Measurements from ENCODE around the gene HEATR5A. TPM values are rescaled to one million over a fixed set of nuclear protein-coding genes. Genes with fewer than 3 reads are reported as not detected.

Gene HEATR5A
- total RNA-seq, 2 donors from 2014 or later, result 31.7 to 36.4 TPM

- Histone ChIP-seq H3K36me3 (ENCODE audit: control insufficient read depth, insufficient read depth, low read length) (peaks cover 28% of the 10 kb centered on the region), H3K9me3 (ENCODE audit: control insufficient read depth, low read length) (no peaks in the 10 kb centered on the region), H3K27ac (ENCODE audit: low read depth, low read length) (no peak overlapping the region), H3K4me1 (ENCODE audit: control insufficient read depth, insufficient read depth, low read length) (no peaks in the 10 kb centered on the region), H3K9ac (ENCODE audit: extremely low read depth, low read length, poor library complexity, severe bottlenecking) (no peak overlapping the region), H3K27me3 (ENCODE audit: control insufficient read depth, insufficient read depth, low read length, poor library complexity, severe bottlenecking) (no peaks in the 10 kb centered on the region), H3K4me3 (ENCODE audit: low read length) (no peak overlapping the region)
- WGBS, 2 experiments (ENCODE audit: insufficient coverage in 1 of 2, insufficient read length in 1 of 2), result 70 to 94% methylated on average over 2 of the region's 3 CpGs
- no peaks in the 10 kb centered on the region for H3K27me3 Mint-ChIP-seq (ENCODE audit: insufficient read depth)
- H3K36me3 Mint-ChIP-seq (ENCODE audit: low read depth), result peaks cover 19% of the 10 kb centered on the region
- no peak overlapping the region for H3K4me3 Mint-ChIP-seq
- TF ChIP-seq, protein P1, sequence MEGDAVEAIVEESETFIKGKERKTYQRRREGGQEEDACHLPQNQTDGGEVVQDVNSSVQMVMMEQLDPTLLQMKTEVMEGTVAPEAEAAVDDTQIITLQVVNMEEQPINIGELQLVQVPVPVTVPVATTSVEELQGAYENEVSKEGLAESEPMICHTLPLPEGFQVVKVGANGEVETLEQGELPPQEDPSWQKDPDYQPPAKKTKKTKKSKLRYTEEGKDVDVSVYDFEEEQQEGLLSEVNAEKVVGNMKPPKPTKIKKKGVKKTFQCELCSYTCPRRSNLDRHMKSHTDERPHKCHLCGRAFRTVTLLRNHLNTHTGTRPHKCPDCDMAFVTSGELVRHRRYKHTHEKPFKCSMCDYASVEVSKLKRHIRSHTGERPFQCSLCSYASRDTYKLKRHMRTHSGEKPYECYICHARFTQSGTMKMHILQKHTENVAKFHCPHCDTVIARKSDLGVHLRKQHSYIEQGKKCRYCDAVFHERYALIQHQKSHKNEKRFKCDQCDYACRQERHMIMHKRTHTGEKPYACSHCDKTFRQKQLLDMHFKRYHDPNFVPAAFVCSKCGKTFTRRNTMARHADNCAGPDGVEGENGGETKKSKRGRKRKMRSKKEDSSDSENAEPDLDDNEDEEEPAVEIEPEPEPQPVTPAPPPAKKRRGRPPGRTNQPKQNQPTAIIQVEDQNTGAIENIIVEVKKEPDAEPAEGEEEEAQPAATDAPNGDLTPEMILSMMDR (conservative IDR thresholded peaks at IDR 0.05), result no peak
- no peak for DNase-seq
- H3K9me3 Mint-ChIP-seq, result no peaks in the 10 kb centered on the region
- no peaks in the 10 kb centered on the region for H3K4me1 Mint-ChIP-seq
- H3K27ac Mint-ChIP-seq, result no peak overlapping the region
Measured at GRCh38 chr14:31357279-31357678, 63.1 kb downstream of the HEATR5A start.

GRCh38 chr14:31346097-31346496 lies 74.3 kb downstream of the HEATR5A start:
- Mint-ChIP-seq H3K27ac (no peak overlapping the region), H3K9me3 (no peaks in the 10 kb centered on the region)
- DNase-seq, result no peak

GRCh38 chr14:31341280-31341679 lies 79.1 kb downstream of the HEATR5A start:
- no peaks in the 10 kb centered on the region for H3K27me3 ChIP-seq (ENCODE audit: control insufficient read depth, insufficient read depth, low read length, poor library complexity, severe bottlenecking)
- H3K9ac ChIP-seq (ENCODE audit: extremely low read depth, low read length, poor library complexity, severe bottlenecking), result no peak overlapping the region
- 92 to 100% methylated on average over 2 to 3 of the region's 3 CpGs for WGBS, 2 experiments (ENCODE audit: insufficient coverage in 1 of 2, insufficient read length in 1 of 2)
- peaks cover 42% of the 10 kb centered on the region for H3K36me3 ChIP-seq (ENCODE audit: control insufficient read depth, insufficient read depth, low read length)
- Mint-ChIP-seq H3K4me1 (no peaks in the 10 kb centered on the region), H3K4me3 (no peak overlapping the region), H3K36me3 (ENCODE audit: low read depth) (peaks cover 37% of the 10 kb centered on the region), H3K9me3 (no peaks in the 10 kb centered on the region), H3K27me3 (ENCODE audit: insufficient read depth) (no peaks in the 10 kb centered on the region), H3K27ac (no peak overlapping the region)
- TF ChIP-seq, protein P1 (conservative IDR thresholded peaks at IDR 0.05), result no peak
- no peaks in the 10 kb centered on the region for H3K4me1 ChIP-seq (ENCODE audit: control insufficient read depth, insufficient read depth, low read length)
- DNase-seq, result no peak
- no peak overlapping the region for H3K27ac ChIP-seq (ENCODE audit: low read depth, low read length)
- H3K4me3 ChIP-seq (ENCODE audit: low read length), result no peak overlapping the region
- H3K9me3 ChIP-seq (ENCODE audit: control insufficient read depth, low read length), result no peaks in the 10 kb centered on the region

More at GRCh38 chr14:31346097-31346496, 74.3 kb downstream of the HEATR5A start:
- TF ChIP-seq, protein P1 (conservative IDR thresholded peaks at IDR 0.05), result no peak
- H3K36me3 ChIP-seq (ENCODE audit: control insufficient read depth, insufficient read depth, low read length), result peaks cover 44% of the 10 kb centered on the region
- no peaks in the 10 kb centered on the region for H3K4me1 Mint-ChIP-seq
- H3K27me3 Mint-ChIP-seq (ENCODE audit: insufficient read depth), result no peaks in the 10 kb centered on the region
- no peaks in the 10 kb centered on the region for H3K9me3 ChIP-seq (ENCODE audit: control insufficient read depth, low read length)
- H3K27me3 ChIP-seq (ENCODE audit: control insufficient read depth, insufficient read depth, low read length, poor library complexity, severe bottlenecking), result no peaks in the 10 kb centered on the region
- no peak overlapping the region for H3K4me3 Mint-ChIP-seq
- H3K36me3 Mint-ChIP-seq (ENCODE audit: low read depth), result peaks cover 49% of the 10 kb centered on the region
- H3K4me3 ChIP-seq (ENCODE audit: low read length), result no peak overlapping the region
- WGBS, 2 experiments (ENCODE audit: insufficient coverage in 1 of 2, insufficient read length in 1 of 2), result 94 to 97% methylated on average over 2 of the region's 2 CpGs
- H3K4me1 ChIP-seq (ENCODE audit: control insufficient read depth, insufficient read depth, low read length), result no peaks in the 10 kb centered on the region
- no peak overlapping the region for H3K9ac ChIP-seq (ENCODE audit: extremely low read depth, low read length, poor library complexity, severe bottlenecking)
- no peak overlapping the region for H3K27ac ChIP-seq (ENCODE audit: low read depth, low read length)

Data from endodermal cell (in vitro differentiated cells).